Urothelium cell line (cell line): ENCODE results near the gene CARD16.
A peak's percentile ranks its signal among the peaks of the same experiment; 100 is the strongest.
"Not testable (repeated sequence)": the region's sequence is repeated elsewhere in the genome, so short reads cannot be mapped to it uniquely, and the experiment has no call there.

Experiments used
- DNase-seq: peaks from one replicate; pipeline ENCODE4 v3.0.0; 2011; ENCODE audit warnings: low spot score, mixed read lengths
- FAIRE-seq: peaks from 2 replicates; lab custom pipeline; 2011; peaks lifted over from hg19 to GRCh38; lab: Jason Lieb, UNC

Gene CARD16

DNA sequence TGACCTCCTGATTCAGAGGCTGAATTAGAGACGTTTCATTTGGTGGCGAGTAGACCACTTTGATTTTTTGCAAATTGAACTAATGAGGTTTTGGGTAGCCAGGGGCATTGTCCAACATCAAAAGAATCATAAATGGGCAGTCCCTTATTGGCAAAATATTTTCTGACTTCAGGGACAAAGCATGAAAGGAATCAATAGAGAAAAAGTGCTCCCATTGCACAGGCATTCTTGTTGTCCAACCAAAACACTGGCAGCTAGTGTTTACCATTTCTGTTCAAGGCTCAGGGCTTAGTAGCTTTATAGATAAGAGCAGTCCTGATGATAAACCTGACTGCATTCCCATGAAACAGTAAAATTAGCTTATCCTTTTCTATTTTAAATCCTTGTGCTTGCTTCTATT, 6.4 kb upstream of the CARD16 start:
- FAIRE-seq: no peak
- DNase-seq: no peak

DNA sequence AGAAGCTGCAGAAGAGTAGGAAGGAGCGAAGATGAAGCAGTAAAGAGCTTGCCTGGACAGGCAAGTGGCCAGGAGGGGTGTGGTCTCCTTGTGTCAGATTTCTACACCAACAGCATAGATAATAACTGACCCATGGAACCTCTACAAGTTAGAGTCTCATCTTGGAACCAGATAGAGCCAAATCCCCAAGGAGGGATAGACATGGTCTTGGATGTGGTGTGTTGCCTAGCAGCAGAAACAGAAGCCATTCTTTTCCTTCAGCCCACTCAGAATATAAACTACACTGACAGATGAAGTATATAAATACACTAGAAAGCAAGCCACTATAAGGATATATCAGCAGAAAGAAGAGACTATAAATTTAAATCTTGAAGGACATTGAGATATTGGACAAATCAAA, 4.3 kb upstream of the CARD16 start:
- FAIRE-seq (no peak), DNase-seq (no peak)

- FAIRE-seq (peak; percentile 73), DNase-seq (peak; percentile 85)
Measured at GRCh38 chr11:105046898-105047579, 1.9 kb upstream of the CARD16 start.

DNA sequence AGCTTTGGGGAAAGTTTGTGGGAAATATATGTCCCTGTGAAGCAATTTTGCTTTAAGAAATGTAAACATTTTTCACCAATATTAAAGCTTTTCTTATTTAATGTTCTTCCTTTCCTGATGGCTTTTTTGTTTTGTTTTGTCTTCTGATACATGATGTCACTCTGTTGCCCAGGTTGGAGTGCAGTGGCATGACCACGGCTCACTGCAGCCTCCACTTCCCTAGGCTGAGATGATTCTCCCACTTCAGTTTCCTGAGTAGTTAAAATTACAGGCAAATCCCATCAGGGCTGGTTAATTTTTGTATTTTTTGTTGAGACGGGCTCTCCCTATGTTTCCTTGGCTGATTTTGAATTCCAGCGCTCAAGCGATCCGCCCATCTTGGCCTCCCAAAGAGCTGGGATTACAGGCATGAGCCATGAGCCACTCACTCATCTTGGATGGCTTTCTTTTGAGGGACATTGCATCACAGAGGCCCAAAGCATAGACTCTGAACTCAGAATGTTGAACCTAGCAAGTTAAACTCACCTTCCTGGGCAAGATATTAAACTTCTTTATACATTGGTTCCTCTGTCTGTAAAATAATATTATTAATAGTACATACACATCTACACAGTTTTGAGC, 651 bp upstream of the CARD16 start:
- no peak for FAIRE-seq
- no peak for DNase-seq

DNA sequence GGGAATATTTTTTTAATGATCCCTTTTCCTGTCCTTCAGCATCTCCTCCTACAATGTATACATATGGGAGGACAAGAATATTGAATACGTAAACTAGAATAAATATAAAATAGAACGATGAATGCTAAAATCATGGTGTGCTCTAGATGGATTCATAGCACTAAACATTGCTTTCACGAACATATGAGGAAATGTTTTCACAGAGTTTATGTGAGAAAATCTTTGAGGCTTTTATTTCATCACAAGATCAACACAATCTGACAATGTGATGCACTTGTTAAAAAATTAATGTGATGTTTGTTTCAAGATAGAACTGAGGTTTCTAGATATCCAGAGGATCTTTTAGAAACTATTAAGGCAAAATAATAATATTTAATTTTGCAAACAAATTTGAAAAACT, 3.0 kb downstream of the CARD16 start:
- DNase-seq: no peak
- no peak for FAIRE-seq

GRCh38 chr11:105040703-105041102, 4.4 kb downstream of the CARD16 start:
- FAIRE-seq (no peak), DNase-seq (no peak)

- no peak for DNase-seq
Measured at GRCh38 chr11:105034813-105035620, 10.1 kb downstream of the CARD16 start, which contains the start of gene CASP1. TSS of gene CASP1 (minus strand) at chr11:105035144. CDS start at chr11:105035113, 31 bp downstream.

DNA sequence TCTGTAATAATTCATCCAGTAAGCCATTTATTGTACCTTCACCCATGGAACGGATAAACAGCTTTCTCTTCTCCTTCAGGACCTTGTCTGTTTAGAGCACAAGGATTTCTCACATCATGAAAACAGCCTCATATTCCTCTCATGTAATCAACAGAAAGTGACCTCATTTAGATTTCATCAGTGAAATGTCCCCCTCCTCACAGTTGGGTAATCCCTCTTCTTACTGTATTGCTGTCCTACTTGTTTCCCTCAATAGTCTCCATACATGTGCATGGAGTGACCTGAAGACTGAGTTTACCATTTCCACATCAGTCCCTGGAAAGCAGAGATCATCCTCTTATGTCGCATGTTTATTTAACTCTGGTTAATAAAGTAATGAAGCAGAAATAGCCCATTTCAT, 10.7 kb downstream of the CARD16 start:
- peak; percentile 30 for FAIRE-seq
- DNase-seq: not testable (repeated sequence)

More at GRCh38 chr11:105034813-105035620, 10.1 kb downstream of the CARD16 start, which contains the start of gene CASP1:
- FAIRE-seq: no peak

DNA sequence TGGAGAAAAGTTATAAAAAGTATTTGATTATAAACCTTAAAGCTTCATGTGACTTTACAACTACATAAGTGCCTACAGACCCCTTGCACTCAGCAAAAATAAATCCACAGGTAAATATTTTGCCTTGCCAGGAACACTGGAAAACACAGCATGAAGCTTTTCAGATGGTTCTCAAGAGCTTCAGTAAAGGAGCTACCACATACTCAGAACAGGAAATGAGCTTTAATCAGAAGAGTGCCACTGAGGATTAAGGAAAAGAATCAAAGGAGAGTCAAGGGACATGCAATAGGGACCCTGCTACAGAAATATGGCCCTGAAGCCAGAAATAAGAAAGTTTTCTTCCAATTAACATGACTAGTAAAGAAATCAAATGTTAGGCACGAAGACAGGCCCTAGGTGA, 11.4 kb downstream of the CARD16 start:
- FAIRE-seq: no peak

DNA sequence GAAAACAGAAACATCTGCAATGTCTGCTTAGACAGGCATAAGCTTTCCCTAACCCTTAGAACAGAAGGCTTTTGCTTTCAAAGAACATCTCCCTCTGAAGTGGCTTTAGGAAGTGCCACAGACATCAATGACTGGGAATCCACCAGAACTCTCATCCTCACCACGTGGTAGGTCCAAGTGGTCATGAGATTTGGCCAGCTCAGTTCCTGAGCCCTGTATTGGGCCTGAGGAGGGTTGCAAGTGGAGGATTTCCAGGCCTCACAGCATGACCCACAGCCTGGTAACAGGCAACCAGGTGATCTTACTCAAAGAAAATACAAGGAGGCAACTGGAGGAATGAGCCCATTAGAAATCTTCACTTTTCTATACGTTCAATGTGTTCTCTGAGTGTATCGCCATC, 11.8 kb downstream of the CARD16 start:
- FAIRE-seq: no peak
- no peak for DNase-seq

More for the DNA sequence above, 11.4 kb downstream of the CARD16 start:
- DNase-seq: no peak

DNA sequence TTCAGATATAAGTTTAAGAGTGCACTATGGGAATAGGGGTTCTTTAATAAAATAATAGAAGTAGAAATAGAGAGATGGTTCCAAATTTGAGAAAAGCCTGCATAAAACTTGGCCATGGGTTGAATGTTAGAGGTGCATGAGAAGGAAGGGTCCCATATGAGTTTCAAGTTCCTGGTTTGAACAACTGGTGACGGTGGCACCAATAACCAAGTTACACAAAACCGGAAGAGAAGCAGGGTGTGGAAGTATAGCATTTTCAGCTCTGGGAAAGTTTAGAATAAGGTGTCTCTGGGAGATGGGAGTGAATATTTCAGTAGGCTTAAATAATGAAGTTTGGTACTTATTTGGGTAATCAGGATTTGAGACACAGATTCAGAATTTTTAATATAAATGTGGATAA, 12.6 kb downstream of the CARD16 start:
- FAIRE-seq: no peak
- no peak for DNase-seq

GRCh38 chr11:105027678-105028077, 17.5 kb downstream of the CARD16 start:
- no peak for DNase-seq
- FAIRE-seq: no peak

DNA sequence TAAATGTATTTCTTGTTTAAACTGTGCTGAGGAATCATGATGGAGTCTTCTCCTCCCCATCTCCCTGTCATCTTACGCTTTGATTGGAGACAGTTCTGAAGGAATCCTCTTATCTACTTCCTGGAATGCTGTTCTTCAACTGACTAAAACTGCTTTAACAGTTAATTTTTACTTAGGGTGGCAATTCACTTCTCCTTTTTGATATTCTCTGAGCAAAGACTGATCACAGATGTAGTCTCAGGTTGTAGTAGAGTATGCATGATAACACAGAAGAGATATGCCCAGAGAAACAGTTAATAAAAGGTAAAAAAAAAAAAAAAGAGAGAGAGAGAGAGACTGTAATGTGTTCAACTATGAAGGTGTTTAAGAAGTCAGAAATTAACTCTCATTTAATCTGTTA, 20.7 kb downstream of the CARD16 start:
- no peak for FAIRE-seq
- DNase-seq: no peak

GRCh38 chr11:105023003-105023402, 22.1 kb downstream of the CARD16 start, which contains the start of gene CASP5:
TSS of gene CASP5 (minus strand) at chr11:105023168. CDS start at chr11:105023136, 32 bp downstream.
- no peak for FAIRE-seq
- DNase-seq: no peak

DNA sequence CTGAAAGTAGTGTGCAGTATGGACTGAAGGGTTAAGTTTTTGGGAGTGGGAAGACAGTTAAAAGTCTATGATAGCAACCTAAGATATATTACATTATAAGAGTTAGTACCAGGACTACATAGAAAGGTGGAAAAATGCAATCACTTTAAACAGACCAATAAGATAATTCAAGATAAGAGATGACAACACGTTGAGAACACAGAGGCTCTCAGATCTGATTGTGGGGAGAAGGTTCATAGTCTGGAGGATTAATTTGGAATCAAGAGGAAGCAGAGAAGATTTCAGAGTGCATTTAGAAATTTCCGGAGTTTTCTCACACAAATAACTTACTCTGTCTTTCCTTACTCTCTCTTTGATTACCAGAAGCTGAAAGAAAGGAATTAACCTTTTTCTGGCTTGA, 22.6 kb downstream of the CARD16 start:
- FAIRE-seq (no peak), DNase-seq (no peak)

- DNase-seq (no peak), FAIRE-seq (no peak)
Measured at GRCh38 chr11:105007463-105007862, 37.7 kb downstream of the CARD16 start.

- FAIRE-seq (no peak), DNase-seq (no peak)
Measured at GRCh38 chr11:105005451-105005845, 39.7 kb downstream of the CARD16 start.

- DNase-seq (no peak), FAIRE-seq (no peak)
Measured at GRCh38 chr11:105004021-105004420, 41.1 kb downstream of the CARD16 start.

GRCh38 chr11:105003151-105003550, 42.0 kb downstream of the CARD16 start:
- no peak for DNase-seq
- FAIRE-seq: no peak

GRCh38 chr11:105000797-105001196, 44.3 kb downstream of the CARD16 start:
- peak; percentile 10 for DNase-seq

DNA sequence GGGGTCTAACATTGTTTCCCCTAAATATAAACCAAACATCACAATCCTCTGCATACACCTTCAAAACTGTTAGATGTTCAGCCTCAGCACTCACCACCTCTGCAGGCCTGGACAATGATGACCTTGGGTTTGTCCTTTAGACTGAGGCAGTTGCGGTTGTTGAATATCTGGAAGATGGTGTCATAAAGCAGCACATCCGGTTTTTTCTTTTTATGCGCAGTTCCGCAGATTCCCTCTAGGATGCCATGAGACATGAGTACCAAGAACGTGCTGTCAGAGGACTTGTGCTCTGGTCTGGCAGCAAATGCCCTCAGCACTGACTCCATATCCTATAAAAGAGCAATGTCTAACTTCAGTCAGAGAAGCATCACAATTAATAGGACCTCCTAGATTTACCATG, 45.0 kb downstream of the CARD16 start:
- peak; percentile 87 for FAIRE-seq

More at GRCh38 chr11:105000797-105001196, 44.3 kb downstream of the CARD16 start:
- FAIRE-seq: no peak

More for the DNA sequence above, 45.0 kb downstream of the CARD16 start:
- DNase-seq: peak; percentile 58
